Heart right ventricle (tissue), 16 donors: ENCODE results near the gene PRKCE. TPM values are rescaled to one million over a fixed set of nuclear protein-coding genes. Genes with fewer than 3 reads are reported as not detected.

Experiments used
- ATAC-seq, 8 donors: fragments of 200-7000 bp; cut with Tn5 transposase; one replicate each; pipeline ENCODE4 v1.9.1; 2020; ENCODE audit warnings: mild to moderate bottlenecking in 8 of 8, moderate library complexity in 8 of 8, moderate number of reproducible peaks in 1 of 8
- DNase-seq, 2 donors: peaks; one replicate each; pipeline ENCODE4 v3.0.0-alpha.2; 2020
- H3K27ac ChIP-seq, 10 donors: fragments of 200-600 bp; sonication (generic) in 2 of 10; one replicate each; pipeline versions ENCODE4 v1.5.0 to v1.8.0; 2020 to 2022; ENCODE audit warnings: mild to moderate bottlenecking in 3 of 10
- H3K27me3 ChIP-seq, 7 donors: fragments of 200-600 bp; one replicate each; pipeline ENCODE4 v1.8.0; 2021 to 2022; ENCODE audit warnings: mild to moderate bottlenecking in 2 of 7
- H3K36me3 ChIP-seq, 9 donors: fragments of 200-600 bp; sonication (generic) in 1 of 9; one replicate each; pipeline versions ENCODE4 v1.5.0 to v1.8.0; 2020 to 2022; ENCODE audit warnings: mild to moderate bottlenecking in 2 of 9
- H3K4me1 ChIP-seq, 9 donors: fragments of 200-600 bp; sonication (generic) in 1 of 9; one replicate each; pipeline versions ENCODE4 v1.5.0 to v1.8.0; 2020 to 2022; ENCODE audit warnings: mild to moderate bottlenecking in 4 of 9
- H3K4me3 ChIP-seq, 10 donors: fragments of 200-600 bp; sonication (generic) in 2 of 10; one replicate each; pipeline versions ENCODE4 v1.5.0 to v1.8.0; 2020 to 2022; ENCODE audit warnings: mild to moderate bottlenecking in 7 of 10, moderate library complexity in 2 of 10
- H3K9me3 ChIP-seq, 11 donors: fragments of 200-600 bp in 10 of 11; sonication (generic) in 2 of 11; one replicate each; pipeline versions ENCODE4 v1.5.0 to v1.8.0; 2013 to 2022; ENCODE audit warnings: mild to moderate bottlenecking in 2 of 11, control low read depth in 1 of 11, moderate library complexity in 1 of 11
- WGBS, 2 donors: extraction: QIAGEN DNeasy Blood & Tissue Kit; methylation state at CpG; one replicate each; pipeline ENCODE4 v1.1.7; 2013; ENCODE audit warnings: inconsistent platforms in 1 of 2; 5-methylcytosine and 5-hydroxymethylcytosine counted together
- intact Hi-C, 10 donors: fragments of 100-400 bp; cut with DNase I; formaldehyde crosslinking; loops; one replicate each; pipeline versions ENCODE4 v1.11.1 to v1.14.2; 2022
- polyA plus RNA-seq, 2 donors: library from polyadenylated mRNA; stranded (reverse); fragments of 200-250 nt; gene quantifications; one replicate each; pipeline ENCODE4 v1.2.3, GENCODE V29; 2013
- total RNA-seq, 10 donors: library from RNA; stranded (reverse); fragmentation: NEBNext Ultra II Directional in 3 of 10; extraction: Animal tissue kit (Norgen Biotek cat#: 25700) in 3 of 10; gene quantifications; one replicate each; pipeline versions ENCODE4 v1.2.1 to v1.2.4, GENCODE V29; 2021 to 2023
- TF ChIP-seq, protein P1 (sequence below), 9 donors: fragments of 200-600 bp; sonication (generic) in 2 of 9; IDR thresholded peaks; one replicate each; pipeline versions ENCODE4 v1.5.0 to v1.8.0; 2021 to 2022; ENCODE audit warnings: antibody characterized with exemption in 9 of 9, mild to moderate bottlenecking in 5 of 9, moderate library complexity in 1 of 9
- donor health status: Arrhythmogenic right ventricular cardiomyopathy.
- donor health status: ischemic (EF 13 %, LVEDD 7.1; RV severe dilation, severe dysfunction).
- donor health status: healthy with polysubstance abuse.
- donor health status: DM: no; HTN: yes; CAD: no.
- donor health status: DM: no; HTN: no; CAD: no.
- donor health status: ischemic (EF 25% LVEDD 6.9; RV normal size, moderate dysfunction).
- donor health status: ischemic (EF 25% LVEDD 5.7; RV mildly dilated, moderate dysfunction).
- donor health status: healthy.
- donor health status: DM: yes; HTN: yes; CAD: no.
- donor health status: Ischemic cardiomyopathy.
- donor health status: ischemic (EF 35%, LVEDD 5.7; RV mildly dilated, moderate dysfunction).
- donor health status: nonischemic (EF 11% LVEDD 7.7; RV severe dilation, severe dysfunction).
- donor health status: DM: yes; HTN: yes; CAD: no.
- donor health status: PGD.
- donor health status: ischemic (EF 29% LVEDD 5.4; RV normal size, mild dysfunction).
- donor health status: nonischemic (EF 23%, LVEDD 6.1; RV moderate dilation, normal function).

Gene PRKCE
- total and polyA plus RNA-seq, 12 donors: 3.7 to 22.7 (median 16.7) TPM

DNA sequence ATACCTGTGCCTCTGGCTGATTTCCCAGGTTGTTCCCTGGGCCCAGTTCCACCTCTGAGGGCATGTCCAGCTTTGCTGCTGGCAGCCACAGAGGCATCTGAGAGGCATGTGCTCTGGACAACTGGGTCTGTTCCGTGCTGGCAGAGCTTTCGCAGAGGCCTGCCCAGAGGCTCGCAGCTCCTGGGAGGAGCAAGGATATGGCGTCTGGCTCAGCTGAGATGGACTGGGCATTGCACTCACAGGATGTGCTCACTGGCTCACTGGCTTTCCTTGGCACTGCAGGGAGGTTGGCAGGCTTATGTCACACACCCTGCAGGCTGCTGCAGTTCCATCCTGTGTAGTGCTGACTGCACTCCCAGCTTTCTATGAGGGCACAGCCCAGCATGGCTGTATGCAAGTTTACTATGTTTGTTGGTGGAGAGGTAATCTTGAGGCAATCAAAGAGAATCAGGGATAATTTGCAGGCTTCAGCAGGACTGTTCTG, 172.3 kb downstream of the PRKCE start:
- peak; percentile 79 to 81 for DNase-seq
- Histone ChIP-seq H3K4me1 (peaks cover 12 to 63% (median 42%) of the 10 kb centered on the region in 9 donors), H3K36me3 (no peaks in the 10 kb centered on the region), H3K9me3 (no peaks in the 10 kb centered on the region), H3K27me3 (no peaks in the 10 kb centered on the region), H3K27ac (peak overlapping the region in 5 of 10 donors; percentile 14 to 49 (median 41)), H3K4me3 (no peak overlapping the region)
- peak; percentile 90 to 96 (median 94) for ATAC-seq
- TF ChIP-seq, protein P1, sequence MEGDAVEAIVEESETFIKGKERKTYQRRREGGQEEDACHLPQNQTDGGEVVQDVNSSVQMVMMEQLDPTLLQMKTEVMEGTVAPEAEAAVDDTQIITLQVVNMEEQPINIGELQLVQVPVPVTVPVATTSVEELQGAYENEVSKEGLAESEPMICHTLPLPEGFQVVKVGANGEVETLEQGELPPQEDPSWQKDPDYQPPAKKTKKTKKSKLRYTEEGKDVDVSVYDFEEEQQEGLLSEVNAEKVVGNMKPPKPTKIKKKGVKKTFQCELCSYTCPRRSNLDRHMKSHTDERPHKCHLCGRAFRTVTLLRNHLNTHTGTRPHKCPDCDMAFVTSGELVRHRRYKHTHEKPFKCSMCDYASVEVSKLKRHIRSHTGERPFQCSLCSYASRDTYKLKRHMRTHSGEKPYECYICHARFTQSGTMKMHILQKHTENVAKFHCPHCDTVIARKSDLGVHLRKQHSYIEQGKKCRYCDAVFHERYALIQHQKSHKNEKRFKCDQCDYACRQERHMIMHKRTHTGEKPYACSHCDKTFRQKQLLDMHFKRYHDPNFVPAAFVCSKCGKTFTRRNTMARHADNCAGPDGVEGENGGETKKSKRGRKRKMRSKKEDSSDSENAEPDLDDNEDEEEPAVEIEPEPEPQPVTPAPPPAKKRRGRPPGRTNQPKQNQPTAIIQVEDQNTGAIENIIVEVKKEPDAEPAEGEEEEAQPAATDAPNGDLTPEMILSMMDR (IDR thresholded peaks at IDR 0.05): no peak
- WGBS, 2 donors: 45 to 61% methylated on average over 4 of the region's 4 CpGs
- intact Hi-C loops: loop anchor here in 4 of 10 donors (5.0 to 10.0 kb wide), 3 partner anchors 61 to 104 kb away; no protein-coding TSS in a partner anchor

DNA sequence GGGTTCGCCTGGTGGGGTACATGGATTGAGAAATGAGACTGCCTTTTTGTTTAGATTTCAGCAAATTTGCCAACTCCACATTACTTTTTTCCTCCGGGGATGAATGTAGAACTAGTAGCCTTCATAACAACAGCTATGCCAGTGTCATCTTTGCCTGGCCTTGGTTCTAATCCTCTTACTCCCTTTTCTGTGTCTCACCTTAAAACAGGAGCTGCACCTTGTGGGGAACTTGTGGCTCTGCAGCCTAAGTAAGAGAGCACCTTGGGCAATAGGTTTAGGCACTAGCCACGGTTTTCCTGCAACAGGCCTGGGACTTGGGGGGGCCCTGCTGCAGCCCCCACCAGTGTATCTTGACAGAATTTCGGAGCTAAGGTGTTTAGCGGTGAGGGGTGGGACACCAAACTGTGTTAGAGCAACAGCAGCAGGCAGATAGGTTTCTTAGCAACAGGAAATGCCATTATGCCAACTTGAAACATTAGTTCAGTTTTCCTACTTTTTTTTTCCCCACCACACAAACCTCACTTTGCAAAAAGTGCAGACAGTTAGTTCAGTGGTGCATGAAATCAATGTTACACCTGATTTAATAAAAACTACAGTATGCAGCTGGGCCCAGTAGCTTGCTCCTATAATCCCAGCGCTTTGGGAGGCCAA, 173.7 kb downstream of the PRKCE start:
- peaks cover 12 to 54% (median 39%) of the 10 kb centered on the region in 9 donors for H3K4me1 ChIP-seq
- H3K4me3 ChIP-seq: no peak overlapping the region
- intact Hi-C loops: loop anchor here in 2 of 10 donors (10.0 kb wide), 2 partner anchors 60 to 100 kb away; no protein-coding TSS in a partner anchor
- H3K9me3 ChIP-seq: peaks cover 0 to 3% (median 1%) of the 10 kb centered on the region in 11 donors
- no peaks in the 10 kb centered on the region for H3K27me3 ChIP-seq
- TF ChIP-seq, protein P1 (IDR thresholded peaks at IDR 0.05): no peak
- H3K36me3 ChIP-seq: no peaks in the 10 kb centered on the region
- 94% methylated on average over 6 of the region's 6 CpGs for WGBS, 2 donors
- no peak overlapping the region for H3K27ac ChIP-seq
- ATAC-seq: no peak
- DNase-seq: no peak

DNA sequence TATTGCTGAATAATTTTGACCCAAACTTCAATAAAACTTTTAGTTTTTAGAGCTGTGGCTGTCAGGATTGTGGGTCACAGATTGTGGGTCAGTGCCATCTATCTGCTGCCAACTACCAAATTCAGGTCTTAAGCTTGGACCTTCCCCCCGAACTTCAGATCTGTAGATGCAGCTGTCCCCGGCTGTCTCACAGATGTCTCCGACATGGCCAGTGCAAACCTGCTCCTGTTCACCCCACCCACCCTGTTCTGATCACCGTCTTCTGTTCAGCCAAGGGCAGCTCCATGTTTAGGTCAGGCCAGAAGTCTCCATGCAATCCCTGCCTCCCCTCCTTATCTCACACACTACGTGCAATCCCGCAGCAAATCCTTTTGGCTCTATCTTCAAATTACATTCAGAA, 175.0 kb downstream of the PRKCE start:
- H3K27me3 ChIP-seq: no peaks in the 10 kb centered on the region
- peaks cover 0 to 16% (median 10%) of the 10 kb centered on the region in 11 donors for H3K9me3 ChIP-seq
- TF ChIP-seq, protein P1 (IDR thresholded peaks at IDR 0.05): no peak
- H3K27ac ChIP-seq: peak overlapping the region in 3 of 10 donors; percentile 45 to 59 (median 46)
- H3K4me1 ChIP-seq: peaks cover 11 to 51% (median 36%) of the 10 kb centered on the region in 9 donors
- no peak overlapping the region for H3K4me3 ChIP-seq
- intact Hi-C loops: loop anchor here in 2 of 10 donors (10.0 kb wide), 2 partner anchors 58 to 98 kb away; no protein-coding TSS in a partner anchor
- ATAC-seq: peak in 2 of 8 donors; percentile 5 to 8
- WGBS, 2 donors: 69 to 80% methylated on average over 6 of the region's 6 CpGs
- no peak for DNase-seq
- no peaks in the 10 kb centered on the region for H3K36me3 ChIP-seq

DNA sequence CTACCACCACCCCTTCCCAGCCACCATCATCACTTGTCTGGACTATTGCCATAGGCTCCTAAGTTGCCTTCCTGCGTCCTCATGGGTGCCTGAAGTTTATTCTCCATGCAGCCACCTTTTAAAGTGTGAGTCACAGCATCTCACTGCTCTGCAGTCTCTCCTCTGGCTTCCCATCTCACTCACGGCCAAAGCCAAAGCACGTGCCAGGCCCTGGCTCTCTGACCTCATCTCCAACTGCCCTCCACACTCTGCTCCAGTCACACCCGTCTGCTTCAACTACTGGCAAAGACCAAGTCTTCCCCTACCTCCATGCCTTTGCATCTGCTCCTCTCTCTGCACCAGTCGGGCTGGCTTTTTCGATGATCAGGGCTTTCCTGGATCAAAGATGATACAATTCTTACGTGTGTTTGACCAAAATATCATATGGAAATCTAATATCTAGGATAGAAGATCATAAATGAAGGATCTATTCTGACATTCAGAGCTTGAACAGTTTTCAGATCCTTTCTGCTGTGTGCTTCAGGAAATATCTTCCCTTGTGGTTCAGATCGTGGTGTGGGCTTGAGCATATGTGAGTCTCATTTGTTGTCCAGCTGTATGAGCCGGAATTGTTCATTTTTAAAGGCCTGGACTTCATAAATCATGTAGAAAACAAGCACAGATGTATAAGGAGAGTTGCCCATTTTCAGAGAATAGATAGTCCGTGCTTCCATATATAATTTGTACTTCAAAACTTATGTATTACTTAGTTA, 175.6 kb downstream of the PRKCE start:
- H3K27ac ChIP-seq: peak overlapping the region in 4 of 10 donors; percentile 45 to 59 (median 50)
- TF ChIP-seq, protein P1 (IDR thresholded peaks at IDR 0.05): no peak
- intact Hi-C loops: loop anchor here in 2 of 10 donors (10.0 kb wide), 2 partner anchors 58 to 98 kb away; no protein-coding TSS in a partner anchor

More for the DNA sequence above, 175.6 kb downstream of the PRKCE start:
- ATAC-seq (peak in 6 of 8 donors; percentile 43 to 89 (median 70)), DNase-seq (peak; percentile 39 to 67)
- Histone ChIP-seq H3K4me1 (peaks cover 7 to 45% (median 31%) of the 10 kb centered on the region in 9 donors), H3K4me3 (no peak overlapping the region), H3K9me3 (peaks cover 0 to 16% (median 10%) of the 10 kb centered on the region in 11 donors), H3K36me3 (no peaks in the 10 kb centered on the region), H3K27me3 (no peaks in the 10 kb centered on the region)
- WGBS, 2 donors: 49 to 69% methylated on average over 10 of the region's 10 CpGs
